ENCODE data around the gene CAMK2G.

DNA sequence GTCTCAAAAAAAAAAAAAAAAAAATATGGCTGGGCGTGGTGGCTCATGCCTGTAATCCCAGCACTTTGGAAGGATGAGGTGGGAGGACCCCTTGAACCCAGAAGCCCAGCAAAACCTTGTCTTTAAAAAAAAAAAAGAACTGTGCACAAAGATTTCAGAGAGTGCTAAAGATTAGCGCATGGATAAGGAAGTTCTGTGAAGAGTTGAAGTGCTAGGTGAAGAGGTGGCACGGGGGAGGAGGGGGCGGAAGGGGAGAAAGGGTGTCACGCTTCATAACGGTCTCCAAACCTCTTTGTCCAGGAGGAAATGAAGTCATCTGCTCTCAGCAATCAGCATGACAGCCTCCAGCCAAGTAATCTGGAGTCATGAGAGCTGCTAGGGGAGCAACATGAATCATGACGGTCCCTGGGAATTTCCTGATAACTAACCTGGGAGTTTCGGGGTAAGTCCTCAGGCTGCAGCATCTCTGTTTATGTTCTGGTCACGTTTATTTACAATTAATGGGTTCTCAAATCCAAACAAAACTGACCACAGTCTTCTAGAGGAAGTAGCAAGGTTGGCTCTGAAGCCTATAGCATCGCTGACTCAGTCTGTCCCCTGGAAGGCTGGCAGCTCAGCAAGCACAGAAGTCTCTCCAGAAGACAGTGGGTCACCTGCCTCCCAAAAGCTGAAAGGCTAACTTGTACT lies 34.6 kb upstream of the CAMK2G start:
- no peak for TF ChIP-seq CTCF (IDR thresholded peaks at IDR 0.05 in 4 of 5, conservative IDR thresholded peaks at IDR 0.05 in 1 of 5)
- TF ChIP-seq POLR2A (IDR thresholded peaks at IDR 0.05), result no peak
